Measurements from ENCODE around the gene AK6. TPM values are rescaled to one million over a fixed set of nuclear protein-coding genes. Genes with fewer than 3 reads are reported as not detected.

The AK6 gene
- total and polyA plus RNA-seq, 2 donors (not counting 1 experiment from before 2014, with no cell fraction given), result 12.2 to 25.4 TPM

DNA sequence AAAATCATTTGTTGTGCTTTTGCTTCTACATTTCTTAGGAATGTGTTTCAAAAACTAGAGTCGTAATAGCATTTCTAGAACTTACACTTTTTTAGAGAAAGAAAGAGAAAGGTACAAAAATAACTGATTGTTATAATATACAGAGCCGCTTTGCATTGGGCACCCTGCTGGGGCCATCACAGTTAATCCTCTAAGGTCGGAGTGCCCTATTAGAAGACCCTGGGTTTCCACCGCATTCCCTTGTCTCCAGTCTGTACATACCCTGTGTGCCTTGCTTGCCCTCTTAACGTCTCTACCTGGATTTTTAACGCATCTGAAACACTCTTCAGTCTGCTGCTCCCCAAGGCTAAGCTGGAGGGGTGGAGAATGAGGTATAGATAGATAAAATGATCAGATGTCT lies 46.9 kb upstream of the AK6 start:
- CTCF ChIA-PET, result no interaction called here
- intact Hi-C loops (cut with micrococcal nuclease), result no loop called here
- H3K9ac ChIP-seq (ENCODE audit: low read length), result no peak overlapping the region
- POLR2A ChIA-PET, result no interaction called here
- peak overlapping the region; percentile 78 for H3K4me3 Mint-ChIP-seq
- no peaks in the 10 kb centered on the region for H3K27me3 ChIP-seq (replicated peaks in 1 of 4; ENCODE audit: control extremely low read depth in 1 of 4, control insufficient read depth in 3 of 4, insufficient read depth in 4 of 4, low read length in 3 of 4)
- no peak overlapping the region for H2AFZ ChIP-seq (ENCODE audit: insufficient read depth, low read depth, low read length, poor library complexity, severe bottlenecking)
- no peak overlapping the region for H3K27ac Mint-ChIP-seq
- 100% methylated on average over 4 of the region's 6 CpGs for WGBS (ENCODE audit: insufficient coverage)
- ATAC-seq (ENCODE audit: low read depth) (no peak), DNase-seq (no peak)
- peaks cover 10% of the 10 kb centered on the region for H3K4me1 Mint-ChIP-seq
- H3K4me1 ChIP-seq (ENCODE audit: control insufficient read depth in 2 of 2, insufficient read depth in 2 of 2, low read length in 2 of 2), result peaks cover 5 to 9% of the 10 kb centered on the region in 2 donors
- no peak overlapping the region for H3K27ac ChIP-seq (ENCODE audit: low read length in 2 of 2)
- no peak overlapping the region for H3K4me3 ChIP-seq (ENCODE audit: control extremely low read depth in 1 of 5, extremely low read depth in 1 of 5, insufficient read depth in 1 of 5, low read depth in 2 of 5, low read length in 4 of 5)
- H3K27me3 Mint-ChIP-seq, result no peaks in the 10 kb centered on the region
- H3K9me3 ChIP-seq (ENCODE audit: control extremely low read depth in 1 of 3, control insufficient read depth in 2 of 3, insufficient read depth in 1 of 3, low read length in 2 of 3), result no peaks in the 10 kb centered on the region
- no peaks in the 10 kb centered on the region for H3K79me2 ChIP-seq (ENCODE audit: control insufficient read depth, insufficient read depth, low read length)
- H3K36me3 ChIP-seq (replicated peaks in 1 of 2; ENCODE audit: control extremely low read depth in 1 of 2, control insufficient read depth in 1 of 2, extremely low read depth in 1 of 2, insufficient read depth in 2 of 2, low read length in 1 of 2), result peaks cover 0 to 6% of the 10 kb centered on the region in 2 experiments
- no peak for TF ChIP-seq EZH2 (IDR thresholded peaks at IDR 0.05; ENCODE audit: borderline replicate concordance, insufficient read depth, low read depth, low read length, poor library complexity, severe bottlenecking)
- TF ChIP-seq, protein P1, sequence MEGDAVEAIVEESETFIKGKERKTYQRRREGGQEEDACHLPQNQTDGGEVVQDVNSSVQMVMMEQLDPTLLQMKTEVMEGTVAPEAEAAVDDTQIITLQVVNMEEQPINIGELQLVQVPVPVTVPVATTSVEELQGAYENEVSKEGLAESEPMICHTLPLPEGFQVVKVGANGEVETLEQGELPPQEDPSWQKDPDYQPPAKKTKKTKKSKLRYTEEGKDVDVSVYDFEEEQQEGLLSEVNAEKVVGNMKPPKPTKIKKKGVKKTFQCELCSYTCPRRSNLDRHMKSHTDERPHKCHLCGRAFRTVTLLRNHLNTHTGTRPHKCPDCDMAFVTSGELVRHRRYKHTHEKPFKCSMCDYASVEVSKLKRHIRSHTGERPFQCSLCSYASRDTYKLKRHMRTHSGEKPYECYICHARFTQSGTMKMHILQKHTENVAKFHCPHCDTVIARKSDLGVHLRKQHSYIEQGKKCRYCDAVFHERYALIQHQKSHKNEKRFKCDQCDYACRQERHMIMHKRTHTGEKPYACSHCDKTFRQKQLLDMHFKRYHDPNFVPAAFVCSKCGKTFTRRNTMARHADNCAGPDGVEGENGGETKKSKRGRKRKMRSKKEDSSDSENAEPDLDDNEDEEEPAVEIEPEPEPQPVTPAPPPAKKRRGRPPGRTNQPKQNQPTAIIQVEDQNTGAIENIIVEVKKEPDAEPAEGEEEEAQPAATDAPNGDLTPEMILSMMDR (IDR thresholded peaks at IDR 0.05), result no peak
- H4K20me1 ChIP-seq (ENCODE audit: control insufficient read depth, insufficient read depth, low read length, poor library complexity, severe bottlenecking), result no peaks in the 10 kb centered on the region
- no peaks in the 10 kb centered on the region for H3K9me3 Mint-ChIP-seq (ENCODE audit: insufficient read depth)
- no peak overlapping the region for H3K4me2 ChIP-seq (replicated peaks; ENCODE audit: low read depth, low read length, poor library complexity, severe bottlenecking)

DNA sequence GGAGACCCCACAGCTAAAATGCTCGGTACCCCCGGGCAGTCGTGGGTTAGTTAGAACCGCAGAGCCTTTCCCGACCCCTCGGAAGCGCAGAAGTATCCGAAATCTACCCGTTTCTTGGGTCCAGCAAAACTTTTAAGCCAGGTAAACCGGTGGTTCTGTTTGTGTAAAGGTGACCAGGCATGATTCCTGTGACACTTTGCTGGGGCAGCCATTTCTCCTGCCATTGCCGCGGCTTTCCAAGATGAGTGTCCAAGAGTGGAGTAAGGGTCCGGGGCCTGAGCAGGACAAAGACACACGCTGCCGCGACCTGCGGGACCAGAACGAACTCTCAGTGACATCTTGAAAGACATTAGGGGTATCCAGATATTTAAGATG lies 46.3 kb upstream of the AK6 start:
- Histone ChIP-seq H3K36me3 (replicated peaks in 1 of 2; ENCODE audit: control extremely low read depth in 1 of 2, control insufficient read depth in 1 of 2, extremely low read depth in 1 of 2, insufficient read depth in 2 of 2, low read length in 1 of 2) (peaks cover 1 to 8% of the 10 kb centered on the region in 2 experiments), H3K27me3 (replicated peaks in 1 of 4; ENCODE audit: control extremely low read depth in 1 of 4, control insufficient read depth in 3 of 4, insufficient read depth in 4 of 4, low read length in 3 of 4) (no peaks in the 10 kb centered on the region), H3K4me2 (replicated peaks; ENCODE audit: low read depth, low read length, poor library complexity, severe bottlenecking) (peak overlapping the region; percentile 82), H3K4me3 (ENCODE audit: control extremely low read depth in 1 of 5, extremely low read depth in 1 of 5, insufficient read depth in 1 of 5, low read depth in 2 of 5, low read length in 4 of 5) (peak overlapping the region in 4 of 5 experiments; percentile 34 to 74 (median 60)), H3K4me1 (ENCODE audit: control insufficient read depth in 2 of 2, insufficient read depth in 2 of 2, low read length in 2 of 2) (peaks cover 5 to 9% of the 10 kb centered on the region in 2 donors), H2AFZ (ENCODE audit: insufficient read depth, low read depth, low read length, poor library complexity, severe bottlenecking) (peak overlapping the region; percentile 76), H3K27ac (ENCODE audit: low read length in 2 of 2) (no peak overlapping the region), H3K9me3 (ENCODE audit: control extremely low read depth in 1 of 3, control insufficient read depth in 2 of 3, insufficient read depth in 1 of 3, low read length in 2 of 3) (no peaks in the 10 kb centered on the region), H3K79me2 (ENCODE audit: control insufficient read depth, insufficient read depth, low read length) (no peaks in the 10 kb centered on the region), H3K9ac (ENCODE audit: low read length) (peak overlapping the region; percentile 70), H4K20me1 (ENCODE audit: control insufficient read depth, insufficient read depth, low read length, poor library complexity, severe bottlenecking) (no peaks in the 10 kb centered on the region)
- Mint-ChIP-seq H3K27ac (no peak overlapping the region), H3K4me1 (peaks cover 10% of the 10 kb centered on the region), H3K27me3 (no peaks in the 10 kb centered on the region), H3K4me3 (peak overlapping the region; percentile 78), H3K9me3 (ENCODE audit: insufficient read depth) (no peaks in the 10 kb centered on the region)
- peak; percentile 9 for DNase-seq
- intact Hi-C loops (cut with micrococcal nuclease), result no loop called here
- WGBS (ENCODE audit: insufficient coverage), result 58% methylated on average over 15 of the region's 18 CpGs
- ChIA-PET POLR2A (no interaction called here), CTCF (no interaction called here)
- TF ChIP-seq, protein P1 (IDR thresholded peaks at IDR 0.05), result no peak
- no peak for TF ChIP-seq EZH2 (IDR thresholded peaks at IDR 0.05; ENCODE audit: borderline replicate concordance, insufficient read depth, low read depth, low read length, poor library complexity, severe bottlenecking)
- no peak for ATAC-seq (ENCODE audit: low read depth)
